GOT3 (cell line): ENCODE measurements around the gene HBM.
"Not testable (repeated sequence)": the region's sequence is repeated elsewhere in the genome, so short reads cannot be mapped to it uniquely, and the experiment has no call there.

Experiments used
- DNase-seq: peaks from one replicate; lab custom pipeline; 2025; ENCODE audit warnings: mixed read lengths; lab: John Stamatoyannopoulos, UW

Gene HBM

GRCh38 chr16:185213-185612 is 19.4 kb downstream of the HBM start:
- DNase-seq = no peak

GRCh38 chr16:185691-186090 is 19.9 kb downstream of the HBM start:
- DNase-seq = no peak

GRCh38 chr16:187330-187729 is 21.6 kb downstream of the HBM start:
- no peak for DNase-seq

GRCh38 chr16:188674-189073 is 22.9 kb downstream of the HBM start:
- no peak for DNase-seq

GRCh38 chr16:189604-190186 is 23.9 kb downstream of the HBM start:
- no peak for DNase-seq

- DNase-seq = no peak
Measured at GRCh38 chr16:191831-192230, 26.1 kb downstream of the HBM start.

- no peak for DNase-seq
Measured at GRCh38 chr16:192686-193085, 26.9 kb downstream of the HBM start.

- DNase-seq = no peak
Measured at GRCh38 chr16:193441-193840, 27.7 kb downstream of the HBM start.

- DNase-seq = no peak
Measured at GRCh38 chr16:194516-194915, 28.7 kb downstream of the HBM start.

GRCh38 chr16:200388-200787 is 34.6 kb downstream of the HBM start:
- DNase-seq = no peak

GRCh38 chr16:203246-203645 is 37.5 kb downstream of the HBM start:
- no peak for DNase-seq

GRCh38 chr16:204046-204445 is 38.3 kb downstream of the HBM start:
- DNase-seq = not testable (repeated sequence)

GRCh38 chr16:209359-209758 is 43.6 kb downstream of the HBM start:
- DNase-seq = not testable (repeated sequence)

- not testable (repeated sequence) for DNase-seq
Measured at GRCh38 chr16:211631-212180, 45.9 kb downstream of the HBM start.

- DNase-seq = no peak
Measured at GRCh38 chr16:212999-213398, 47.2 kb downstream of the HBM start.
